ENCODE results near the gene OR6N1. TPM values are rescaled to one million over a fixed set of nuclear protein-coding genes. Genes with fewer than 3 reads are reported as not detected.

OR6N1 gene

DNA sequence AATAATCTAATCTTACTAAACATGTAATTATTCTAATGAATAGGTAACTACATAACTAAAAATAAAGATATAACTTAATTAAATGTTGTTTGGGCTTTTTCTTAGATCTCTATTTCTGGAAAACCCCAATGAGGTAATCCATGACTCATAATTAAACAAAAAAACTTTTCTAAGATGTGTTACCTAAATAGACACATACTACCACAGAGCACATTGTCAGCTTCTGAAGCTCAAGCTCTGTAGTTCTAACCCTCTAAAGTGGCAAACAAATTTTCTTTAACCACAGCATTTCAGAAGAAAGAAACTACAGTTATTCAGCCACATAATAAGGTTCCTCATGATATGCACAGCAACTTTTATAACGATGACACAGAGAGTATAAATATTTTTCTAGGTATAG is 55.7 kb downstream of the OR6N1 start:
- Histone ChIP-seq H2AK5ac (ENCODE audit: low read length, severe bottlenecking) (no peak overlapping the region), H3K79me1 (replicated peaks; ENCODE audit: low read length, poor library complexity, severe bottlenecking) (no peaks in the 10 kb centered on the region), H3K9me3 (ENCODE audit: control insufficient read depth, low read length) (no peaks in the 10 kb centered on the region), H3K23ac (ENCODE audit: low read length in 2 of 2) (no peak overlapping the region), H3K27ac (ENCODE audit: low read length, poor library complexity, severe bottlenecking) (no peak overlapping the region), H3K36me3 (ENCODE audit: control insufficient read depth in 1 of 2, insufficient read depth in 2 of 2, low read depth in 1 of 2, low read length in 2 of 2) (no peaks in the 10 kb centered on the region), H2BK15ac (ENCODE audit: low read depth, poor library complexity, severe bottlenecking) (no peak overlapping the region), H2AFZ (ENCODE audit: low read depth, low read length) (no peak overlapping the region), H3K18ac (ENCODE audit: low read depth in 1 of 2, low read length in 2 of 2) (no peak overlapping the region), H3K4me2 (ENCODE audit: low read length, poor library complexity, severe bottlenecking) (no peak overlapping the region), H2BK120ac (ENCODE audit: low read depth, low read length) (no peak overlapping the region), H3K9ac (ENCODE audit: low read length) (no peak overlapping the region), H3K27me3 (ENCODE audit: control insufficient read depth in 1 of 2, insufficient read depth in 1 of 2, low read length in 2 of 2) (no peaks in the 10 kb centered on the region), H3K14ac (ENCODE audit: low read length in 2 of 2) (no peak overlapping the region), H3K4me3 (ENCODE audit: insufficient read depth in 1 of 2, low read depth in 1 of 2, low read length in 2 of 2) (no peak overlapping the region), H2BK12ac (ENCODE audit: low read length in 2 of 2) (no peak overlapping the region), H4K91ac (ENCODE audit: low read length) (no peak overlapping the region), H3K4ac (ENCODE audit: low read depth in 1 of 2, low read length in 2 of 2) (no peak overlapping the region), H3K4me1 (ENCODE audit: control insufficient read depth, insufficient read depth, low read depth, low read length) (no peaks in the 10 kb centered on the region), H4K8ac (ENCODE audit: low read length) (no peak overlapping the region), H2BK5ac (ENCODE audit: low read depth, low read length, poor library complexity, severe bottlenecking) (no peak overlapping the region)
- WGBS = no CpG with 5 or more reads among the region's 1 CpG
- DNase-seq = no peak

DNA sequence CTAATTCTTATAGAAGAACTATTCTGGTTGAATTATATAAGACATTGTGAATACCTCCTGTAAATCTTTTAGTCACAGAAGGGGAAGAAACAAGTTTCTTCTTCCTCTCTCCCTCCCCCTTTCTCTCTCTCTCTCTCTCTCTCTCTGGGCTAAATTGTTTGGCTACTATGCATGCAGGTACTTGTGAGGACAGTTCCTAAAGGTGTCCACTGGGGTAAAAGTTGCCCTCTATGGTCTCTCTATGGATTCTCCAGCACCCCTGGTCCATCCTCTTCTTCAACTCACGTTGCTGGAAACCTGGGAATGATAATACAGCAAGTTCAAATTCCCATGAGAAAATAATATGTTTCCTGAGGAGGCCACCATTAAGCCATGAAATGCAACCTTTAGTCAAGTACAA is 57.2 kb downstream of the OR6N1 start:
- no peak overlapping the region for H3K18ac ChIP-seq (ENCODE audit: low read depth in 1 of 2, low read length in 2 of 2)
- no peak overlapping the region for H2BK5ac ChIP-seq (ENCODE audit: low read depth, low read length, poor library complexity, severe bottlenecking)
- no peak overlapping the region for H4K8ac ChIP-seq (ENCODE audit: low read length)
- no peak overlapping the region for H3K27ac ChIP-seq (ENCODE audit: low read length, poor library complexity, severe bottlenecking)
- no peak overlapping the region for H2BK12ac ChIP-seq (ENCODE audit: low read length in 2 of 2)
- no peaks in the 10 kb centered on the region for H3K36me3 ChIP-seq (ENCODE audit: control insufficient read depth in 1 of 2, insufficient read depth in 2 of 2, low read depth in 1 of 2, low read length in 2 of 2)
- H3K9me3 ChIP-seq (ENCODE audit: control insufficient read depth, low read length) = no peaks in the 10 kb centered on the region
- H3K4me3 ChIP-seq (ENCODE audit: insufficient read depth in 1 of 2, low read depth in 1 of 2, low read length in 2 of 2) = no peak overlapping the region
- no peak overlapping the region for H2AFZ ChIP-seq (ENCODE audit: low read depth, low read length)
- no peak overlapping the region for H2BK120ac ChIP-seq (ENCODE audit: low read depth, low read length)
- H2BK15ac ChIP-seq (ENCODE audit: low read depth, poor library complexity, severe bottlenecking) = no peak overlapping the region
- no peak overlapping the region for H2AK5ac ChIP-seq (ENCODE audit: low read length, severe bottlenecking)
- no peak overlapping the region for H4K91ac ChIP-seq (ENCODE audit: low read length)
- no peak overlapping the region for H3K4ac ChIP-seq (ENCODE audit: low read depth in 1 of 2, low read length in 2 of 2)
- no peaks in the 10 kb centered on the region for H3K4me1 ChIP-seq (ENCODE audit: control insufficient read depth, insufficient read depth, low read depth, low read length)
- WGBS = no CpG with 5 or more reads among the region's 1 CpG
- no peak overlapping the region for H3K9ac ChIP-seq (ENCODE audit: low read length)
- H3K79me1 ChIP-seq (replicated peaks; ENCODE audit: low read length, poor library complexity, severe bottlenecking) = no peaks in the 10 kb centered on the region
- DNase-seq = no peak
- no peak overlapping the region for H3K14ac ChIP-seq (ENCODE audit: low read length in 2 of 2)
- no peak overlapping the region for H3K4me2 ChIP-seq (ENCODE audit: low read length, poor library complexity, severe bottlenecking)
- H3K27me3 ChIP-seq (ENCODE audit: control insufficient read depth in 1 of 2, insufficient read depth in 1 of 2, low read length in 2 of 2) = no peaks in the 10 kb centered on the region
- H3K23ac ChIP-seq (ENCODE audit: low read length in 2 of 2) = no peak overlapping the region

Small RNA genes lying within 50 kb of the gene (small RNA-seq; reads per million reads assigned to genes)
- gene OR2AQ1P (ENCODE audit: low read depth) = not detected
